Neural cell (in vitro differentiated cells): Measurements from ENCODE around the gene TPPP3. TPM values are rescaled to one million over a fixed set of nuclear protein-coding genes. Genes with fewer than 3 reads are reported as not detected.

Experiments
- H2AFZ ChIP-seq: fragments of 200-600, 300-800 bp; sonication (generic), shearing (Covaris generic); 2 replicates; pipeline ENCODE4 v1.6.0; 2014; ENCODE audit warnings: low read depth, mild to moderate bottlenecking, antibody characterized with exemption, low read length, moderate library complexity
- H3F3A ChIP-seq: fragments of 200-600 bp; shearing (Covaris generic); 2 replicates; pipeline ENCODE4 v1.6.1; 2016; ENCODE audit warnings: mild to moderate bottlenecking, moderate library complexity, mixed read lengths, antibody characterized with exemption, low read length; ENCODE audit not compliant: insufficient read depth, poor library complexity, severe bottlenecking
- H3K27ac ChIP-seq: fragments of 200-600, 300-800 bp; sonication (generic), shearing (Covaris generic); 2 replicates; pipeline ENCODE4 v1.5.1; 2014; ENCODE audit warnings: mild to moderate bottlenecking, low read length, moderate library complexity
- H3K27me3 ChIP-seq: fragments of 300-800, 200-600 bp; sonication (generic), shearing (Covaris generic); 2 replicates; pipeline ENCODE4 v1.6.0; 2014; ENCODE audit warnings: mild to moderate bottlenecking, low read depth, low read length, moderate library complexity; ENCODE audit not compliant: insufficient read depth
- H3K36me3 ChIP-seq: fragments of 300-800, 200-600 bp; sonication (generic), shearing (Covaris generic); 2 replicates; pipeline ENCODE4 v1.5.1; 2014; ENCODE audit warnings: mild to moderate bottlenecking, antibody characterized with exemption, low read length, moderate library complexity; ENCODE audit not compliant: insufficient read depth
- H3K4me2 ChIP-seq: fragments of 300-800, 200-600 bp; sonication (generic), shearing (Covaris generic); 2 replicates; pipeline ENCODE4 v1.6.0; 2014; ENCODE audit warnings: mild to moderate bottlenecking, low read length
- H3K4me3 ChIP-seq: fragments of 300-800, 200-600 bp; sonication (generic), shearing (Covaris generic); 2 replicates; pipeline ENCODE4 v1.5.1; 2014; ENCODE audit warnings: mild to moderate bottlenecking, low read length, moderate library complexity
- H3K79me2 ChIP-seq: fragments of 200-600 bp; shearing (Covaris generic); replicated peaks from 2 replicates; pipeline ENCODE4 v1.6.0; 2014; ENCODE audit warnings: mild to moderate bottlenecking, low read length, moderate library complexity; ENCODE audit not compliant: insufficient read depth
- H3K9ac ChIP-seq: fragments of 300-800, 200-600 bp; sonication (generic), shearing (Covaris generic); 2 replicates; pipeline ENCODE4 v1.6.1; 2016; ENCODE audit warnings: mild to moderate bottlenecking, low read length, mixed read lengths
- H3K9me2 ChIP-seq: fragments of 200-600 bp; shearing (Covaris generic); 2 replicates; pipeline ENCODE4 v1.6.1; 2016; ENCODE audit warnings: mild to moderate bottlenecking, low read length, mixed read lengths; ENCODE audit not compliant: insufficient read depth
- H3K9me3 ChIP-seq: fragments of 200-600, 300-800 bp; sonication (generic), shearing (Covaris generic); 2 replicates; pipeline ENCODE4 v1.6.1; 2016; ENCODE audit warnings: mild to moderate bottlenecking, mixed run types, low read length, moderate library complexity, mixed read lengths
- H4K20me1 ChIP-seq: fragments of 200-600 bp; shearing (Covaris generic); 2 replicates; pipeline ENCODE4 v1.6.1; 2016; ENCODE audit warnings: mild to moderate bottlenecking, mixed run types; ENCODE audit not compliant: insufficient read depth
- CTCF ChIP-seq: fragments of 450-650 bp; IDR thresholded peaks from 2 replicates; pipeline ENCODE4 v1.5.1; 2014; ENCODE audit warnings: antibody characterized with exemption, mild to moderate bottlenecking, moderate library complexity; ENCODE audit not compliant: poor library complexity, severe bottlenecking
- EP300 ChIP-seq: fragments of 450-650 bp; conservative IDR thresholded peaks from 2 replicates; pipeline ENCODE4 v1.6.1; 2014; ENCODE audit warnings: antibody characterized with exemption, mild to moderate bottlenecking, moderate library complexity; ENCODE audit not compliant: poor library complexity, severe bottlenecking
- EZH2 ChIP-seq: fragments of 200-600, 300-800 bp; shearing (Covaris generic), sonication (generic); IDR thresholded peaks from 2 replicates; pipeline ENCODE4 v1.6.1; 2014; ENCODE audit warnings: antibody characterized with exemption, low read length, borderline replicate concordance, mild to moderate bottlenecking; ENCODE audit not compliant: insufficient read depth, poor library complexity, severe bottlenecking
- MXI1 ChIP-seq: fragments of 450-650 bp; conservative IDR thresholded peaks from 2 replicates; pipeline ENCODE4 v1.6.1; 2014; ENCODE audit warnings: antibody characterized with exemption, mild to moderate bottlenecking; ENCODE audit not compliant: poor library complexity, severe bottlenecking
- POLR2AphosphoS5 ChIP-seq: IDR thresholded peaks from 2 replicates; pipeline ENCODE4 v1.6.1; 2012
- RAD21 ChIP-seq: fragments of 450-650 bp; conservative IDR thresholded peaks from 2 replicates; pipeline ENCODE4 v1.6.1; 2014; ENCODE audit warnings: antibody characterized with exemption, mild to moderate bottlenecking, moderate library complexity
- SMC3 ChIP-seq: fragments of 450-650 bp; conservative IDR thresholded peaks from 2 replicates; pipeline ENCODE4 v1.6.1; 2014; ENCODE audit warnings: antibody characterized with exemption, mild to moderate bottlenecking, moderate library complexity; ENCODE audit not compliant: poor library complexity
- TAF1 ChIP-seq: IDR thresholded peaks from 2 replicates; pipeline ENCODE4 v1.6.1; 2012; ENCODE audit warnings: low read depth
- polyA plus RNA-seq: library from polyadenylated mRNA; depleted of rRNA; stranded (reverse); fragments of >200 nt; gene quantifications from 2 replicates; pipeline ENCODE4 v1.2.3, GENCODE V29; 2014
- TF ChIP-seq, protein P1 (sequence below): IDR thresholded peaks from 2 replicates; pipeline ENCODE4 v1.6.1; 2012; ENCODE audit warnings: borderline replicate concordance

The TPPP3 gene
- polyA plus RNA-seq, 1 donor from 2014 or later, result 2.7 TPM

GRCh38 chr16:67393788-67394154, 473 bp upstream of the TPPP3 start:
- H3K27me3 ChIP-seq, result no peaks in the 10 kb centered on the region
- peak overlapping the region; percentile 50 for H3K4me3 ChIP-seq
- no peak overlapping the region for H3K9ac ChIP-seq
- no peaks in the 10 kb centered on the region for H3F3A ChIP-seq
- no peak overlapping the region for H3K4me2 ChIP-seq
- H3K9me2 ChIP-seq, result no peaks in the 10 kb centered on the region
- H3K79me2 ChIP-seq, result no peaks in the 10 kb centered on the region
- no peak overlapping the region for H2AFZ ChIP-seq
- H4K20me1 ChIP-seq, result no peaks in the 10 kb centered on the region
- no peak overlapping the region for H3K27ac ChIP-seq
- no peaks in the 10 kb centered on the region for H3K36me3 ChIP-seq
- no peaks in the 10 kb centered on the region for H3K9me3 ChIP-seq
- TF ChIP-seq MXI1, result no peak
- no peak for TF ChIP-seq SMC3
- TF ChIP-seq EP300, result no peak
- no peak for TF ChIP-seq RAD21
- TF ChIP-seq EZH2, result no peak
- TF ChIP-seq POLR2AphosphoS5, result no peak
- TF ChIP-seq CTCF, result no peak
- TF ChIP-seq, protein P1, sequence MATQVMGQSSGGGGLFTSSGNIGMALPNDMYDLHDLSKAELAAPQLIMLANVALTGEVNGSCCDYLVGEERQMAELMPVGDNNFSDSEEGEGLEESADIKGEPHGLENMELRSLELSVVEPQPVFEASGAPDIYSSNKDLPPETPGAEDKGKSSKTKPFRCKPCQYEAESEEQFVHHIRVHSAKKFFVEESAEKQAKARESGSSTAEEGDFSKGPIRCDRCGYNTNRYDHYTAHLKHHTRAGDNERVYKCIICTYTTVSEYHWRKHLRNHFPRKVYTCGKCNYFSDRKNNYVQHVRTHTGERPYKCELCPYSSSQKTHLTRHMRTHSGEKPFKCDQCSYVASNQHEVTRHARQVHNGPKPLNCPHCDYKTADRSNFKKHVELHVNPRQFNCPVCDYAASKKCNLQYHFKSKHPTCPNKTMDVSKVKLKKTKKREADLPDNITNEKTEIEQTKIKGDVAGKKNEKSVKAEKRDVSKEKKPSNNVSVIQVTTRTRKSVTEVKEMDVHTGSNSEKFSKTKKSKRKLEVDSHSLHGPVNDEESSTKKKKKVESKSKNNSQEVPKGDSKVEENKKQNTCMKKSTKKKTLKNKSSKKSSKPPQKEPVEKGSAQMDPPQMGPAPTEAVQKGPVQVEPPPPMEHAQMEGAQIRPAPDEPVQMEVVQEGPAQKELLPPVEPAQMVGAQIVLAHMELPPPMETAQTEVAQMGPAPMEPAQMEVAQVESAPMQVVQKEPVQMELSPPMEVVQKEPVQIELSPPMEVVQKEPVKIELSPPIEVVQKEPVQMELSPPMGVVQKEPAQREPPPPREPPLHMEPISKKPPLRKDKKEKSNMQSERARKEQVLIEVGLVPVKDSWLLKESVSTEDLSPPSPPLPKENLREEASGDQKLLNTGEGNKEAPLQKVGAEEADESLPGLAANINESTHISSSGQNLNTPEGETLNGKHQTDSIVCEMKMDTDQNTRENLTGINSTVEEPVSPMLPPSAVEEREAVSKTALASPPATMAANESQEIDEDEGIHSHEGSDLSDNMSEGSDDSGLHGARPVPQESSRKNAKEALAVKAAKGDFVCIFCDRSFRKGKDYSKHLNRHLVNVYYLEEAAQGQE, result no peak
- TF ChIP-seq TAF1, result no peak

DNA sequence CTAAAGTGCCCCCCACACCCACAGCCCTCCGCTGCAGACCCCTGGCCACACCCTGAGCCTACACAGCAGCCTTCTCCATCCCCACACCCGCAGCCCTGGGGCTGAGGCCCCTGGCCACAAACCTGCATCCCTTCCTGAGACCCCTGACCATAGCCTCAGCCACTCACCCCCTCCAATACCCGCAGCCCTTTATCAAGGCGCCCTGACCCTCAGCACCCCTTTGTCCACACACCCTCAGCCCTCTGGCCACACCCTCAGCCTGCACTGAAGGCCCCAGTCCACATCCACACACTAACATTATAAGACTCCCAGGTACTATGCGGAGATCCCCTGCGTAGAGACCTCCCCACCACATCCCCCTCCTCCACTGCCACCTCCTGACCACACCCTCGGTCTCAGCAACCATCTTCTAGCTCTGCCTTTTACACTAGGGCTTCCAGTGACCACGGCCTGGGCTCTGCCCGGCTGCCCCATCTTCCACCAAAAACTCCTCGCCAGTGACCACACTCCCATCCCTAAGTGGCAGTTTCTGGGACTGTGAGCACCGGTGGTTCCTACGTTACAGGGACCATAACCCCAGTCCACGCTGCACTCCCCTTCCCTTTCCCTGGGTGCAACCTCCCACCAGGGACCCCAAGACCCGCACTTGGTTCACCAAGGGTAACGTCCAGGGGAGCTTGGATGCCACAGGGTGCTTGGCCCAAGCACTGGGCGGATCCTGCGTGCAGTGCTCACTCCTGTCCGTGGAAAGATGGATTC, 818 bp downstream of the TPPP3 start:
- Histone ChIP-seq H3K4me2 (no peak overlapping the region), H3K27ac (no peak overlapping the region), H4K20me1 (no peaks in the 10 kb centered on the region), H3F3A (no peaks in the 10 kb centered on the region), H3K27me3 (no peaks in the 10 kb centered on the region), H3K9me3 (no peaks in the 10 kb centered on the region), H3K4me3 (peak overlapping the region; percentile 50), H3K9ac (no peak overlapping the region), H3K9me2 (no peaks in the 10 kb centered on the region), H2AFZ (no peak overlapping the region), H3K36me3 (no peaks in the 10 kb centered on the region), H3K79me2 (no peaks in the 10 kb centered on the region)
- TF ChIP-seq SMC3 (no peak), EP300 (no peak), CTCF (no peak), POLR2AphosphoS5 (no peak), MXI1 (no peak)
